ENCODE results near the gene MARCO.

The MARCO gene, protein sequence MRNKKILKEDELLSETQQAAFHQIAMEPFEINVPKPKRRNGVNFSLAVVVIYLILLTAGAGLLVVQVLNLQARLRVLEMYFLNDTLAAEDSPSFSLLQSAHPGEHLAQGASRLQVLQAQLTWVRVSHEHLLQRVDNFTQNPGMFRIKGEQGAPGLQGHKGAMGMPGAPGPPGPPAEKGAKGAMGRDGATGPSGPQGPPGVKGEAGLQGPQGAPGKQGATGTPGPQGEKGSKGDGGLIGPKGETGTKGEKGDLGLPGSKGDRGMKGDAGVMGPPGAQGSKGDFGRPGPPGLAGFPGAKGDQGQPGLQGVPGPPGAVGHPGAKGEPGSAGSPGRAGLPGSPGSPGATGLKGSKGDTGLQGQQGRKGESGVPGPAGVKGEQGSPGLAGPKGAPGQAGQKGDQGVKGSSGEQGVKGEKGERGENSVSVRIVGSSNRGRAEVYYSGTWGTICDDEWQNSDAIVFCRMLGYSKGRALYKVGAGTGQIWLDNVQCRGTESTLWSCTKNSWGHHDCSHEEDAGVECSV

DNA sequence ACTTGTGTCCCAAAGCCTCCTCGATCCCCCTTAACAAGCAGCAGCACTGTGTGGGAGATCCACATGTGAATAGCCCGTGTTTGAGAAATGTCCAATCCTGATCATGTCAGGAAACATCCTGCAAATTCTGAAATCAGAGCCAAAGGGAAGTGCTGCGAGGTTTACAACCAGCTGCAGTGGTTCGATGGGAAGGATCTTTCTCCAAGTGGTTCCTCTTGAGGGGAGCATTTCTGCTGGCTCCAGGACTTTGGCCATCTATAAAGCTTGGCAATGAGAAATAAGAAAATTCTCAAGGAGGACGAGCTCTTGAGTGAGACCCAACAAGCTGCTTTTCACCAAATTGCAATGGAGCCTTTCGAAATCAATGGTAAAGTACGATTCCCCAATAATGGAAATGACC is at the start of gene MARCO:
MARCO (plus strand) TSS at position 164 of the 400 bp plus-strand sequence; CDS start at position 271, 107 bp downstream.
- no peak for FAIRE-seq

GRCh38 chr2:118893100-118893499 is 48.9 kb upstream of the MARCO start:
- FAIRE-seq, result no peak

DNA sequence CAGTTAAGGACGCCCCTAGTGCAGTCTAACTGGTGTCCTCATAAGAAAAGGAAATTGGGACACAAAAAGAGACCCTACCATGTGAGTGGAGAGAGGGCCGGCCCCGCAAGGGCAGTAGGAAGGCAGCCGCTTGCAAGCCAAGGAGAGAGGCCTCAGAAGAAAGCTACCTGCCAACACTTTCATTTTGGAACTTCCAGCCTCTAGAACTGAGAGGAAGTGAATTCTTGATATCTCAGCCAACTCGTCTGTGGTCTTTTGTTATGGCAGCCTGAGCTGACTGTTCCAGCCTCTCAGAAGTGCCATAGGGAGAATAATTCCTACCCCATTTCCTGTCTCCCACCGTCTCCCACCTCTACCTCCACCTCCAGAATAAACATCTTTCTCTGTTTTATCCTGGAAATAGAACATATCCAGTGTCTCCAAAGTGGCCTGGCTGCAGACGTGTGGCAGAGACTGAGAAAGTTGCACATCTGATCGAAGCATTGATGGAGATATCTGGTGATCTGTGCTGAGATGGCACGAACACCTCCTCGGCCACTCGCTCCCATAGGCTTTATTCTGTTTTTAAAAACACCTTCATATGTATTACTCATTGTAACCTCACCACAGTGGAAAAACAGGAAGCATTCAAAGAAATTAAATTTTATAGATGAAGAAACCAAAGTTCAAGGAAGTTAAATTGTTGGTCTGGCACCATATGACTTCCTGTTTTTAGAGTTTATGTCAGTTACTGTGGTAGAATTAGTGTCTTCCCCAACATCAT is 39.5 kb upstream of the MARCO start:
- FAIRE-seq, result no peak

DNA sequence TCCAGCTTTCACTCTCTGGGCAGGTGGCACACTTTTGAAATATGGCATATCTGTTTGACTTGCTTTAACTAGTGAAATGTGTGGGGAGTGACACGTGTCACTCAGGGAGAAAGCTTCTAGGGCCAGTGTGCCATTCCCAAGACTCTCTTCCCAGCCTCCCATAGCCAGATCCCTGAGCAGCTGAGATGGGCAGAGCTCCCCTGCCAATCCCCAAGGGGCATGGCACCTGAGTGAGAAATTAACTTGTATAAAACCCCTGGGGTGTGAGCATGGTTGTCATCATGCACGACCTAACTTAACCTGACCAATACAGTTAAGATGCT is 39.0 kb upstream of the MARCO start:
- FAIRE-seq, result no peak

DNA sequence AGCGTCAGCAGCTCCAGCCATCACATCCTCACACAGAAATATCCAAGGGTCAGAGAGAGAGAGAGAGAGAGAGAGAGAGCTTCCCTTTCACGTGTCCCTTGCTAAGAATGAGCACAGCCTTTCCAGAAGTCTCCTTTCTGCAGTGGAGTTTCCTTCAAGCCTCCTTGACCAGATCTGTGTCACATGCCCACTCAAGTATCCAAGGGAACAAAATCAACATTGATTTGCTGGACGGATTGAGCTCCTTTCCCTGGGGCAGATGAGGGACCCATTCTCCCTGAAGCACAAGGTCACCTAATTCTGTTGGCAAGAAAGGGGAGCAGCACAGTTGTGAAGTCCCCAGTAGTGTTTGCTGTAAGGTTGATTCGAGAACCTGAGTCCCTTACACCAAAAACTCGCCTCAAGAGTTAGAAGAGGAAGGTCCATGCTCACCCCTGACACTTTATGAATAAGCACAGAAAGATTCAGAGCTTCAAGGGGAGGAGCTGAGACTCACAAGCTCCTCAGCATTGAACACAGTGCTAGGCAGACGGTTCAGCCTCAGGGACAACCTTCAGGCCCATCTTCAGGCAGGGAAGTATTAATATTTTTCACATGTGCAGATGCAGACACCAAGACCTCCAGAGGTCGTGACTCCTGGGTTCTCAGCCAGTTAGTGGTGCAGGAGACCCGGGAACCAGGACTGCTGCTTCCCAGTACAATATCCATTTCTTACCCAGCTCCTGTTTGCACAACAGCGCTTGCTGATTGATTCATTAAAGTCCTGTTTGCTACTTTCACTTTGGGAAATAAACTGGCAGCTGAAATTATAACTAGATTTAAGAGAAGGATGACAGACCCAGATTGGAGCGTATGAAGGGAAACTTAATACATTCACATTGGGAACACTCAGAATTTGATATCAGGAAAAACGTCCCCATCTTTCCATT is 38.2 kb upstream of the MARCO start:
- FAIRE-seq, result no peak

DNA sequence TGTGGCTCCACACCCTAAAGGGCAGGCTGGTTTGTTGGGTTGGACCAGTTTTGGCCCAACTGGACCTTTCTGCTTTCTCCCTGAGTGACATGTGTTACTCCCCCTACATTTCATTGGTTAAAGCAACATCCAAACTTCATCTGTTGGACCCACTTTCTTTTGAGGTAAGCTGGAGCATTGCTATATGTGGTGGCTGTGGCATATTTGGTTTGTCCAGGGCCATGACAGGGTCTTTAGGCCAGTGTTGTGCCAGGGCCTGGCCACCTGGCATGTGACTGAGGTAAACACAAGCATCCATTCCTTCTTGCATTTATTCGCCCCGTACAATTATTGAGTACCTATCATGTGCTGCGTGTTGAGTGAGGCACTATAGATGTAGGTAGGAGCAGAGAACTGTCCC is 36.8 kb upstream of the MARCO start:
- no peak for FAIRE-seq

DNA sequence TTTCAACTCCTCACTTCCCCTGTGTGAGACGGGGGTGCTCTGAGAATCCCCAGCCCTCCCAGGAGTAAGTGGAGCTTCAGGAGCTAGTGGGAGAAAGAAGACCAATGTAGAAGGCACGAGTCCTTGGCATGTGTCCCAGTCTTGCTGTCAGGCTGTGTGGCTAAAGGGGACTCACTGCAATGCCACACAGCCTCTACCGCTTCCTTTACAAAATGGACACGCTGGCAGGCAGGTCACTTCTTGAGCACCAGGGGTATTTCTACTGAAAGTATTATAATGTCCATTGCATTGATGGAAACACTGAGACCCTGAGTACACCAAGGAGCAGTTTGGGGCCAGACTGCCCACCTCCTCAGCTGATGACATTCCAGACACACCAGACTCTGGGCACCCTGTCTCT is 35.8 kb upstream of the MARCO start:
- FAIRE-seq, result no peak

DNA sequence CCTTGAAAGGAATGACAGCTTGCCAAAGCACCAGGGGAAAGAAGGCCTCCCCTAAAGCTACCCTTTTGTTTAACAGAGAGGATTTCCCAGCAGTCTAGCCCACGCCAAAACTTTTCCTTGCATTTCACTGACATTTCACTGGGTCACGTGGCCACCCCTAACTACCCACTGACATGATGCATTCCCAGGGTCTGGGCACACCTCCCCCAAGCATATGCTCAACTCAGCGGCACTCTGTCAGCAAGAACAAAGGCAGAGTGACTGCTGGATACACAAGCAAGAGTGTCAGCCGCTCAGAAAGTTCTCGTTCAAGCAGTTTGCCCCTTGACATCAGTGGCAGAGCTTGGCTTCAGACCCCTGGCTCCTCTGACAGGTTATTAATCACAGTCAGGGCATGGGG is 34.2 kb upstream of the MARCO start:
- no peak for FAIRE-seq

GRCh38 chr2:118909191-118909590 is 32.8 kb upstream of the MARCO start:
- no peak for FAIRE-seq

GRCh38 chr2:118911166-118911856 is 30.7 kb upstream of the MARCO start:
- FAIRE-seq, result no peak

DNA sequence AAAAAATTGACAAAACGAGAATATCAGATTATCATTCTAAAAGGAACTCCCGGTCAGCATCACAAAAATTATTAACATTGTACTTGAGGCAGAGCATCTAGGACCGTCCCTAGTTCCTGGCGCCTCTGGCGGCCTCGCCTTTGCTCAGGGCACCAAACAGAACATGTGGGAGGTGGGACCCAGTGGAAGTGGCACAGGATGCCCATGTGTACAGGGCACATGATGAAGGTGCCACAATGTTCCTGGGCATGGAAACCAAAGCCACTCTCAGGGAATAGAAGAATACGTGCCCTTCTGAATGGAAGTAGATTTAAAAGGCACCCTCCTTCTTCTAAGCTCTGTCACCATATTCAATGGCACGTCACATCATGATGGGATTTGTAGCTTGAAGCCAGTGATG is 30.1 kb upstream of the MARCO start:
- no peak for FAIRE-seq

- no peak for FAIRE-seq
Observed at GRCh38 chr2:118913131-118913802, 28.7 kb upstream of the MARCO start.

GRCh38 chr2:118913803-118914645 is 28.0 kb upstream of the MARCO start:
- no peak for FAIRE-seq

DNA sequence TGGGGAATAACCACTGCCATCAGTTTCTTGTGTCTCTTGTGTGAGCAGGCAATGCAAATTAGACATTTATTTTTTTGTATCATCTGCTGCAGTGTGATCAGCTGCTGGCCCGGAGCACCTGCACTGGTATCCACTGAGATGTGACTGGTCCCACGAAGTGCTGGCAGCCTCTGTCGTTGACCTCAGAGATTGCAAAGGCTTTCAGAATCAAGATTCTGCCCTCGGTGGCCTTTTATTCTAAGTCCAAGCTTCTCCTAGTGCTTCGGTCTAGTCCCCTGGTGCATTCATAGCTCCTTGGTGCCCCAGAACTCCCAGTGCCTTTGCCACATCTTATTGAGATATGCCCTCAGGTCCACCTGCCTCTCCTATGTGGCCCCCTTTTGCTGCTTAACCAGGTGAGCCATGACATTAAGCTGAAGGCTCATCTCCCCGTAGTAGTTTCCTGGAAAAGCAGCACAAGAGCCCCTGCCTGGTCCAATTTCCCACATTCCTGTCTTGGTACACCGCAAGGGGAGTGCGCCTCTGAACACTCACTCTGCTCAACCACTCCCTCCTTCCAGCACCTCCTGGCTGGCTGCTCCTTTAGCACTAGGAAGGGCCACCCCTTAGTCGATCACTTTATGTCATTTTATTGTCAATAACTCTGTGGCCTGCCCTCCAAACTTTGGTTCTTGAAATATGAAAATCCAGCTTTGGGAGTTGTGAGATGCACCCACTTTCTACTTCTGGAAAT is 27.1 kb upstream of the MARCO start:
- no peak for FAIRE-seq

- FAIRE-seq, result no peak
Observed at GRCh38 chr2:118918017-118918416, 24.0 kb upstream of the MARCO start.

- no peak for FAIRE-seq
Observed at GRCh38 chr2:118921646-118922045, 20.3 kb upstream of the MARCO start.

DNA sequence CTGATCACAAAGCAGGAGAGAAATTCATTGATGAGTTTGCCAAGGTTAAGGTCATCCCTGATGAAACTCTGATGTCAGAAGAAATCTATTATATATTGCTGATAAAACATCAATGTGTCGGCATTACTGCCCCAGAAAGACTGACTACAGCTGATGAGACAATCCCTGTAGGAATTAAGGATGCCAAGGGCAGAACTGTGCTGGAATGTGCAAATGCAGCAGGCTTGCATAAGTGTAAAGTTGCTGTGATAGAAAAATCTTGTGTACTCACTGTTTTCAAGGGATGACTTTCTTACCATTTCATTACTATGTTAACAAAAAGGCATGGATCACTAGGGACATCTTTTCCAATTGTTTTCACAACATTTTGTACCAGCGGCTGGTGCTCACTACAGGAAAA is 19.7 kb upstream of the MARCO start:
- no peak for FAIRE-seq

DNA sequence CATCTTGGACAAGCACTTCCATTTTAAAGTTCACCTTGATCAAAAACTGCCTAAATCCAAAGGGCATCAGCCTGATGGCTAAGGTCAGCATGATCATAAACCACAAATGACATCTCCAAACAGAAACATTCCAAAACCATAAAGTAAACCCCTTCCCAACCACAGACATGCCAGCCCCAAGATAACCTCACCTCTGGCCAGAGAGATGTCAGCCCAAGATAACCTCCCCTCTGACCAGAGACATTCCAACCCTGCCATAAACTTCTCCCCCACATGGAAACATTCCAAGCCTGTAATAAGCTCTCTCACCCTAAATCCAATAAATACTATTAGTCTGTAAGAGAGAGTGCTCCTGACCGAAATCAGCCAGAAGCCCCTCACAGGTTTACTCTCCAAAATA is 18.6 kb upstream of the MARCO start:
- no peak for FAIRE-seq

DNA sequence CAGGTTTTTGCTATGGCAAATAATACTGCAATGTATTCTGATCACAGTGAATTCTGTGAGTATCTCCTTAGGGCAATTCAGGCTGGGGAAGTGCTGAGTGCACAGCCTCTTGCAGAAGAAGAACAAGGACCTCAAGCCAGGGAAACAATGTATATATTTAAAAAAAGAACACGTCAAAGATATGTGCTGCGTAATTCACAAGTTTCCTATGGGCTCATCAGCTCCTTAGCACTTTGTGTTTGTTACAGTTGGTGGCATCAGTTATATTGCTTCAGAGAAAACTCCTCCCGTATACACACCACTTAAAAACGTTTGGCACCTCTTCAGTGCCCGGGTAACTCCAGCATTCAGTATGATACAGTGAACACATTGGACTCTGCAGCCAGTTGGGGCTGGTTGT is 16.5 kb upstream of the MARCO start:
- no peak for FAIRE-seq

DNA sequence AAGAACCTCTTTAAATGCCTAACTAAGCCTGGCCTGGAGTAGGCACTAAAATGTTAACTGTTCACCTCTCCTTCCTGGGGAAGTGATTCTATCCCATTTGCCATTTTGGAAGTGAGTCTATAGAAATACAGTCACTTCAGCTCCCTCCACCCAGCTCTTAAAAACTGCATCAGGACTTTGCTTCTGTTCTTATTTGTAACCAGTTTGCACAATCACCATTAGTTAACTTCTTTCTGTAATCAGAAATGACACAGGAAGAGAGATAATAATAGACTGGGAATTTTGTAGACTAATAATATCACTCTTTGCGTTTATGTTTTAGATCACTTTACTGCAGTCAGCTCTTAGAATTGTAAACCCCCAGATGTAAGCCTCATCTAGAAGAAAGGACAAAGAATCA is 16.0 kb upstream of the MARCO start:
- FAIRE-seq, result no peak

Measured in A204.1 (cell line).